GM18909 (cell line): ENCODE measurements around the gene SPEG.

ENCODE experiments used
- ATAC-seq: cut with Tn5 transposase; IDR thresholded peaks from one replicate; pipeline ENCODE4 v1.9.1; 2021; ENCODE audit warnings: mild to moderate bottlenecking; ENCODE audit not compliant: unreplicated experiment, poor library complexity

SPEG gene

DNA sequence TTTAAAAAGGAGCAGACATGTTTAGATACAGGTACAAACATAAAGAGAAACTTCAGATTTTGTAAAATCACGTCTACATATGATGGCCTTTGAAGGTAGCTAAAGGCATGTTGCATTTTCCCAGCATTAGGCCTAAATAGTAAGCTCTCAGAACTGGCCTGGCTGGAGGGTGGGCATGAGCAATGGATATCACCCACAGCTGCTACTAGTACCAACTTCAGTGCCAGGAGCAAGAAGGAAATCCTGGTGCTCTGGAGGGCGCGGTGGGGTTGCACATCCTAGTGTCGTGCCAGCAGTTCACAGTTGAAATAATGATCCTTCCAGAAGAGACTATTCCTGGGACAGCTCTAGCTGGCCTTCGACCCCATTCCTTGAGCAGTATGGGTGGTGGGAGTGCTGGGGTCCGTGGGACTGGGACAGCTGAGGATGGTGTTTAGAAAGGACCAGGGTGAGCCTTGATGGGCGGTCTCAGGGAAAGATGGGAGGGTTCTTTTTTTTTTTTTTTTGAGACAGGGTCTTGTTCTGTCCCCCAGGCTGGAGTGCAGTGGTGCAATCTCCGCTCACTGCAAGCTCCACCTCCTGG lies 11.6 kb upstream of the SPEG start:
- ATAC-seq, result no peak

DNA sequence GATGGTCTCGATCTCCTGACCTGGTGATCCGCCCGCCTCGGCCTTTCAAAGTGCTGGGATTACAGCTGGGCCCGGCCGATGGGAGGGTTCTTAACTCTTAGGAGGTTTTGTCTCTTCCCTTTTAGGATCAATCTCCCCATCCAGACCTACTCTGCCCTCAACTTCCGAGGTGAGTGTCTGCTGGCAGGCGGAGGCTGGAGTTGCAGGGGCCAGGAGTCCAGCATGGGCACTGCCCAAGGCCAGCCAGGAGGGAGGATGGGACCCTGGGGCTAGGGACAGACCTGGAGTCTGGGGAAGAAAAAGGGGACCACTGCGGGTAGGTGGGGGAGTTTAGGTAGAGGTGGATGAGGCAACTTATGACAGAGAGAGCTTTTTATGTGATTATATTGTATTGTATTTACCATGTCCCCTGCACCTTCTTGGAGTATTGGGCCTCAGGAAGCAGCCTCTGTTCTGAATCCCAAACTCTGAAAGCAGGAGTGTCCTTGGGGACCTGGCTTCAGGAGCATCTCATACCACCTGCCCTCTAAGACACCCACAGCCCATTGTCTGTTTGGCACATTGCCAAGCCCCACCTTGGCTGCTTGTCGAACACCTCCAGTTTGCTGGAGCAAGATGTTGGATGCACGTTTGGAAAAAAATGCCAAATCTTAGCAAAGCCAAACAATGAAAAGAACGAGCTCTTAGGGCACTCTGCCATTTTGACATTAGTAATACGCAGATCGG lies 10.8 kb upstream of the SPEG start:
- no peak for ATAC-seq

DNA sequence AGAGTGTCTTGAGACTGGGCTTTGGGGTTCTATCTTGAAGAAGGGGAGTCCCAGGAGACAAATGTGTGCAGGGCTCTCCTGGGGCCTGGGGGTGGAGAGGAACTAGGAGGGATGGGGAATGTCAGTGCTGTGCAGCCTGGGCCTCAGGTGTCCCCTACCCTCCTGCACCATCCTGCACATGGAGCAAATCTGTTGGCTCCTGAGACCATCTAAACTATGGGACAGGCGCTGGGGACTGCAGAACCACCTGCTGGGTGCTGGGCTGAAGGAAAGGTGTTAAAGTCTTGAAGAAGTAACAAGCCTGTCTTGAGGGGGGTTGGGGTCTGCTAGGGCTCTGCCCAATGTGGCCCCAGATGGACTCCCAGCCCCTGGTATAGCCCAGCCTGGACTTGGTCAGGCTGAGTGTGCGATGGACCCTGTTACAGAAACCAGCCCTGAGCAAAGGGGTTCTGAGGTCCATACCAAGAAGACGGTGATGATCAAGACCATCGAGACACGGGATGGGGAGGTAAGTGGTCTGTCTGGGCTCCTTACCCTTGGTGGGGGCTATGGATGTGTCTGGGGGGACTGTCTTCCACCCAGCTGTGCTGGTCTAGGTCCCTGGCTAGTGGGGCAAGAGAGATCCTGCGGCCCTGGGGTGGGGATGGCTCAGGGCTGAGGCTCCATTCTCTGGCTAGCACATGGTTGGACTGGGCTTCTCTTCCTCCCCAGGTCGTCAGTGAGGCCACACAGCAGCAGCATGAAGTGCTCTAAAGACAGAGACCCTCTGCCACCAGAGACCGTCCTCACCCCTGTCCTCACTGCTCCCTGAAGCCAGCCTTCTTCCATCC lies 9.2 kb upstream of the SPEG start:
- ATAC-seq, result no peak

DNA sequence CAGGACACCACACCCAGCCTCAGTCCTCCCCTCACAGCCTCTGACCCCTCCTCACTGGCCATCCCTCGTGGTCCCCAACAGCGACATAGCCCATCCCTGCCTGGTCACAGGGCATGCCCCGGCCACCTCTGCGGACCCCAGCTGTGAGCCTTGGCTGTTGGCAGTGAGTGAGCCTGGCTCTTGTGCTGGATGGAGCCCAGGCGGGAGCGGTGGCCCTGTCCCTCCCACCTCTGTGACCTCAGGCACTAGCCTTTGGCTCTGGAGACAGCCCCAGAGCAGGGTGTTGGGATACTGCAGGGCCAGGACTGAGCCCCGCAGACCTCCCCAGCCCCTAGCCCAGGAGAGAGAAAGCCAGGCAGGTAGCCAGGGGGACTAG lies 8.6 kb upstream of the SPEG start:
- ATAC-seq, result no peak

DNA sequence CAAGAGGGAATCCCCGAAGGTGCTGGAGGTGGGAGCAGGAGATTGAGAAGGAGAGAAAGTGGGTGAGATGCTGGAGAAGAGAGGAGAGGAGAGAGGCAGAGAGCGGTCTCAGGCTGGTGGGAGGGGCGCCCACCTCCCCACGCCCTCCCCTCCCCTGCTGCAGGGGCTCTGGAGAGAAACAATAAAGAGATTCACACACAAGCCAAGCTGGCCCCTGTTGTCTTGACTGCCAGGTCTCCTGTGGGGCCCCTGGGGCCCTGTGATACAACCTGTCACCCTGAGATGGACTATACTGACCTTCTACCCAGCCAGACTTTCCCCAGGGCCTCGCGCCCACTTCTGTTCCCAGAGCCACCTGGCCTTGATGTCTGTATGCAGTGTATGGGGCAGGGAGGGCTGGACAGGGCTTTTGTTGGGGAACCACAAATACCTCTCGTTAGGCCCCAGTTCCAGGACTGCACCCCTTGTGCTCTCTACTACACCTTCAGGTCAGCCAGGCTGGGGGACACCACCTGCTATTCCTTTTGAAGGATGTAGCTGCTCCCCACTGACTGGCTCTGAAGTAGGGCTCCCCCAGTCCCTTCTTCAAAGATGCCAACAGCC lies 8.0 kb upstream of the SPEG start:
- ATAC-seq, result no peak

DNA sequence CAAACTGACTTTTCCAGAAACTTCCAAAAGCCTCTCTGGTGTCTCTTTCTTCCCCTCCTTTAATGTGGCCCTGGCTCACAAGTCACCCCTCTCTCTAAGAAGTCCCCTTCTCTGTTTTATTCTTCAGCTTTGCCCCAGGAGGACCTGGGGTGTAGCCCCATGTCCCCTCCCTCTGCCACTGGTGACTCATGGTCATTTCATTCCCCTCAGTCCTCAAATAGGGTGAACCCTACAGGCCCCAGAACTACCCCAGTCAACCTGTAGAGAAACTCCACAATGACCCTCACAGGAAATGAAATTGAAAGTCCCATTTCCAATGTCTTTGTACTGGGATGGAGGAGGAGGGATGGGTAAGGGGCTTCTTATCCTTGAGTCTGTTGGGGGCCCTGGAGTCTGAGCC lies 6.2 kb upstream of the SPEG start:
- ATAC-seq, result no peak

DNA sequence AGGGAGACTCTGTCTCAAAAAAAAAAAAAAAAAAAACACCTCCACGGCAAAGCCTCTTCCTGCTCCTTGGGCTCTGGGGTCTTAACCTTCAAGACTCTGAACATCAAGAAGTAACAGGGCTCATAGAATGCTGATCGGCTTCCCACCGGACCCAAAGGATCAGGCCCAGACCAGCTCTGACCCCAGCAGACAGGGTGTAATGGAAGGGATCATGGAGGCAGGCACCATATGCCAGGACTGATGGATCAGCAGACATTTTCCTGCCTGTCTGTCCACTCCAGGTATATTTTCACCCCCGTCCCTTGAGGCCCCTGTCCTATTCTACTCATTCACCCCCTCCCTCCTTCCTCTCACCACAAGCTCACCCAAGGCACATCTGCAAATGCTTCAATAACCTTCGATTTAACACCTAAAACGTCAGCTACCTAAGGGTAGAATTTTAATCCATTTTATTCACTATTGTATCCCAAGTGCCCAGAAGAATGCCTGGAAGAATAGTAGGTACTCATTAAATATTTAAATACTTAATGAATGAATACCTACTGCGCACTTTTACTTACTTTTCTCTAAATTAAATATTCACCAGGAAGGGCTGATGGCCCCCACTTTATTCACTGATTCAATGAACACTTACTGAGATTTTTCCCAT lies 4.6 kb upstream of the SPEG start:
- no peak for ATAC-seq

DNA sequence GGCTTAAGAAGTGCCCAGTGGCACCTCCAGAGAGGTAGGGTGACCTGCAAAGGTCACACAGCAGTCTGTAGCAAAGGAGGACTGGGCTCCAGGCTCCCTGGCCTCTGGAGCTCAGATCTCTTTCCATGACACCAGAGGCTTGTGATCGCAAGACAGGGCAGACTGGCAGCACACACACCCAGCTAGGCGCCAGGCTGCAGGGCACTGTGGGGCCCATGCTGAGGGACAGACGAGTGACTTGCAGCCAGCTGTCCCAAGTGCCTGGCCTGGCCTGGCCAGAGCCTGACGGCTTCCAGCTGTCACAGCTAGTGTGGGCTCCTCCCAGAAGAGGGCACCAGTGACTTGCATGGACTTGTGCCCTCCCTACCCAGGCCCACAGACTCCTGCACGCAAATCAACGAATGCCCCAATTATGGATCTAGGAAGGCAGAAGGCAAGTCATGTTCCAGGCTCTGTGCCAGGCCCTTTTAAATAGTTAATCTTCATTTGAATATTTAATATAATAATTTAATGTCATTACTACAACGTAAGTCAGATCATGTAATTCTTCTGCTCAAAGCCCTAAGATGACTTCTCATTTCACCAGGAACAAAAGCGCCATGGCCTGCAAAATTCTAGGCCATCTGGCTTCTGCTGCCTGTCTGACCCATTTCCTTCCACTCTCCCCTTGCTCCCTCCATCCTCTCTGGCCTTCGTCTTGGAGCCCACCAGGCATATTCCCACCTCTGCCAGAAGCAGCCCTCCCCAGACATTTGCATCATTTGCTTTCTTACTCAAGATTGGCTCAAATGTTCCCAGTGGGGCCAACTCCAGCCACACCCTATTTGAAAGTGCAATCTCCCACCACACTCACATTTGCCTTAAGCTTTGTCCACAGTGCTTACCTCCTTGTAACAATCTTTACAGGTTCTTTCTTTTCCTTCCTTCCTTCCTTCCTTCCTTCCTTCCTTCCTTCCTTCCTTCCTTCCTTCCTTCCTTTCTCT lies 3.7 kb upstream of the SPEG start:
- ATAC-seq, result no peak

DNA sequence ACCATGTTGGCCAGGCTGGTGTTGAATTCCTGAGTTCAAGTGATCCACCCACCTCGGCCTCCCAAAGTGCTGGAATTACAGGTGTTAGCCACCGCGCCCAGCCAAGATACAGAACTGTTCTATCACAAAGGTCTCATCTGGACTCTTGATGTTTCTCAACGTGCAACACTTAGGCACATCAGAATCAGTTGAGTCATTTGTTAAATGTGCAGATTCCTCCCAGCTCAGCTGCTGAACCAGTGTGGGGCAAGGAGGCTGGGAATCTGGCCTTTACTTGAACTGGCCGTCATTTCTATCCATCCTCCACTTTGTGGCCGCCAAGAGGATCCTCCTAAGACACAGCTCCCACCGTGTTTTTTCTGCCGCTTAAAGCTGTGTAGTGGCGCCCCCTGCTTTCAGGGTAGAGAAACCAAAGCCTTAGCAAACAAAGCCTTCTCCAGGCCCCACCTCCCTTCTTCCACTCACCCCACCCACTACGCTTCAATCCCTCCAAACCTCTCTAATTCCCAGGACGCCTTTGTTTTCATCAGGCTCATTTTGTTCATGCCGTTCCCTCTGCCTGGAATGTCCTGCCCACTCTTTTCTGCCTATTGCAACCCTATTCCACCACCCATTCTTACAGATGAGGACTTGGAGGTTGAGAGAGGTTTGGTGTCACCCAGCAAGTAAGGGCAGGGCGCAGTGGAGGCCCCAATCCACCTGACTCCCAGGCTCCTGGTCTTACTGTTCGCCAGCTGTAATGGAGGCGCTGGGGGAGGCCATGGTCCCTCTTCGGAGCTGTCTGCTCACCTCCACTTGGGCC lies 776 bp upstream of the SPEG start:
- ATAC-seq, result no peak

DNA sequence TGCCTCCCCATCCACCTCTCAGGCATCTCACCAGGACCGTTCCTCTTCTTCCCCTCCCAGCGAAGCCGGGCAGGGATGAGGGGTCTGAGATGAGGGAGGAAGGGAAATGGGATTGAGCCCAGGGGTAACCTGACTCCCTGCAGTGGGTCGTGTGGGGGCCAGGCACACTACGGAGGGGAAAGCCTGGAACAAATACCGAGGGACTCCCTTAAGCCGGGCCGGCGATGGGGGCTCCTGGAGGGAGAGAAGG lies 250 bp upstream of the SPEG start:
- no peak for ATAC-seq

DNA sequence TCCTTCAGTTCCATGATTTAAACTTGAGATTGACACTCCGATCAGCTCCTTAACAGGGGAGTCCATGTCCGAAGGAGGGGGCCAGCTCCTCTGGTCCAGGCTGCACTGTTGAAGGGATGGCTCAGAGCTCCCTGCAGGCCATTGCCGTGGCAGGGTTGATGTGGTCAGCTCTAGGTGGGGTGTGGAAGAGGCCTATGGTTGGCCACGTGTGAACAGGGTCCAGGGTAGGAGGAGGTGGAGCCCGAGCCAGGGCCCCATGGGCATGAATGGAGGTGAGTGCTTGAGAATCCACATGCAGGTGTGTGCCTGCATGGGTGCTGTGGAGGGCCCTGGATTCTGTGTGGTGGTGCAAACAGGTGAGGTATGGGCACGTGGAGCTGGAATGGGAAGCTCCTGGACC lies 1.1 kb downstream of the SPEG start:
- ATAC-seq, result no peak

DNA sequence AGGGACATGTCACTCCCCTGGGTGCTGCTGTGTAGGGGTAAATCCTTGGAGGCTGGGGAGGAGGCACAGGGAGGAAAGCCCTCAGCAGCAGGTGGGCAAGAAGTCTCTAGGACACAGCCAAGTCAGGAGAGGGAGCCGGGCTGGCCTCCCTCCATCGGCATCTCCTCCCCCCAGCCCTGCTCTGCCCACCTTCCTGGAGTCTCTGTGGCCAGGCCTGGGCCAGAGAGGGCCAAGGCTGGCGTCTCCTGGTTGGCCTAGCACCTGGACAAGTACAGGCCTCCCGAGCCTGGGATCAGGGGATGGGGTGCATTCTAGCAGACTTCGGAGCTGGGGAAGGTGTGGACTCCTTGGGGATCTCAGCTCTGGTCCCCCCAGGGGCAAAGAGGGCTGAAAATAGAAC lies 1.8 kb downstream of the SPEG start:
- ATAC-seq, result no peak

DNA sequence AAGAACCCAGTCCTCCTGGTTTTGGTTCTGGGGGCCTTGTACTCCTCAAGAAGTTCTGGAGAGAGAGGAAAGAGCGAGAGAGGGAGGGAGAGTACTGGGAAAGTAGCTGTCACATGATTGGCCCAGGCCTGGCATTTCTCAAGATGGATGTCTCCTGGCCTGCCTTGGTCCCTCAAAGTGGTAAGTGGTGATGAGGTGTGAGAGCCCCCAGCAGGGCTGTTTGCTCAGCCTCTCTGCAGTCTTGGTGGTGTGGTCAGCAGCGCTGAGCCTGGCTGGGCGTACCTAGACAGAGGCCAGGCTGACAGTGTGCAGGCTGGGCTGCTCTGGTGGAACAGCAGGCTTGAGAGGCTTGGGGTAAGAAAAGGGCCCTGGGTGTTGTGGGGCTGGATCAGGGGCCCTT lies 2.5 kb downstream of the SPEG start:
- no peak for ATAC-seq

DNA sequence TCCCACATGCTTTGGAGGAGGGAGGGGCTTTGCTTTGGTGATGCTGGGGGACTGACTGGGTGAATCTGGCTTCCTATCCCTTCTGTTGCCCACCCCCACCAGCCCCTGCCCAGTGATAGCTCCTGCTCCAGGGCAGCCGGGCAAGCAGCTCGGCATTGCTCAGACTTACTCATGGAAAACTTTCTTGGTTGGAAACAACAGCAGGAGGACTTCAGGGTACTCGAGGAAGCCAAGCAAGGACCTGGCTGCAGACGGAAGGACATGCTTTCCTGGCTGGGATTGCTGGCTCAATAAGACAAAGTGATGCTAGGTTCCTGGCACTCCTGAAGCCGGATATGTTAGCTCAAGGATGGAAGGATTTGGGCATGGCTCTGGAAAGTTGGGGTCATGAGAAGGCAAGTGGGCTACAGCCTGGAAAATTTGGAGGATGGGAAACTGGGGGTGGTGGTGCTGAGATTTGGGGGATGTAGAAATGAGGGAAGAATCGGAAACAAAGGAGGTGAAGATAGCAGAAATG lies 3.1 kb downstream of the SPEG start:
- no peak for ATAC-seq

DNA sequence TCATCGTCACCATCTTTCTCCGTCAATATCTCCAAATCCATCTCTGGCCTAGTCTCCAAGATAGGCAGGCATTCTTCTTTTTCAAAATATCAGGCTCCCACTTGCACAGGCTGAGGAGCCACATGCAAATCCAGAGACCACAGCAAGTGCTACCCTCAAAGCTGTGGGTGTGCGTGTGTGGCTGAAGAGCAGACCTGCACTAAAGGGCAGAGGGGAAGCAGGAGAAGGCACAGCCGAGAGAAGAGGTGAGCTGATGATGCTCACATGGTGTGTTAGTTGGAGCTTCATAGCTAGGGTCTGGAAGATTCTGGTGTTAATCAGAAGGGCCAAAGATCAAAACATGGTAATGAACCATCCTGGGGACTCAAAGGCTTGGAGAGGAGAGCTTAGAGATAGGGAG lies 3.8 kb downstream of the SPEG start:
- no peak for ATAC-seq

DNA sequence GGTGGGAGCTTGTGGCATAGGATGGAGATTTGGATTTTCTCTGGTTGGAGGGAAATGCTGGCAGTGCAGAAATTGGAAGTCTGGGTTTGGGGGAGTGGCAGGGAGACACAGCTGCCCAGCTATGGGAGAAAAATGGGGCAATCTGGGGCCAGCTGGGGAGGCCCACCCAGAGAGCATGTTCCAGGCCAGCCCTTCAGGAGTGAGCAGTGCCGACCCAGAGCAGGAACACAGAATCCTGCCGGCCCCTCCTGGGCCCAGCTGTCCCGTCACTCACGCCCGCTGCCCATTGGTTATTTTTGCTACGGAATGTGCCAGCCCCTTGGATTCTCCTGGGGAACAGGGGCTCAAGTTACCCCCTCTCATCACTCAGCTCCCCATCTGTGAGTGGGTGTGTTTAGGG lies 4.9 kb downstream of the SPEG start:
- no peak for ATAC-seq

DNA sequence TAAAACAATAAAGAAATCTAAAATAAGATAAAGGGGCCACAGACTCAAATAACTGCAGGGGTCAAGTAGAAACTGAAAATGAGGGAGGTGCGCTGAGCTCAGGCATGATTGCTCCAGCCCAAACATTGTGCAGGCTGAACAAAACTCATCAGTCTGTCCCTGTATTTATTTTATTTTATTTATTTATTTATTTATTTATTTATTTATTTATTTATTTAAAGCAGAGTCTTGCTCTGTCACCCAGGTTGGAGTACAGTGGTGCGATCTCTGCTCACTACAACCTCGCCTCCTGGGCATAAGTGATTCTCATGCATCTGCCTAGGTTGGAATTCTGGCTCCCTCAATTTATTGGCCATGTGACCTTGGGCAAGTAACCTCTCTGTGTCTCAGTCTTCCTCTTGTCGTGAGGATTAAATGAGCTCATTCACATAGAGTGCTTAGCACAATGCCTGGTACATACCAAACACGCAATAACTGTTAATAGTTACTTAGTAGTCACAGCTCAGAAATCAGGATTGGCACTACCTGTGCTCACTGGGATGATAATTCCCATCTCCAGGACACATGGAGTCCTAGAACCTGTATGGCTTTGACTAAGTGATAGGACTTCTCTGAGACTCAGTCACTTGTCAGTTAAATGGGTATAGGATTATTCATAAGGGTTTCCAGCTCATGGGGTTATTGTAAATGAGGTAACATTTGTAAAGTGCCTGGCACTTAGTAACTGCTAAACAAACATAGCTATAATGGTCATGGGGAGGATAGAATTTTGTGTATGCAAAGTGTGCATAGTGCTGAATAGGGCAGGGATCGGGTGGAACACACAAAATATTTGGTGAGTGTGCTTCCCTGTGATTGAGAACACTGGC lies 6.0 kb downstream of the SPEG start:
- ATAC-seq, result no peak
